ACHN (cell line): ENCODE results near the gene ZNF474.
A peak's percentile ranks its signal among the peaks of the same experiment; 100 is the strongest.

Experiments used
- DNase-seq: peaks from one replicate; pipeline ENCODE4 v3.0.0-alpha.2; 2015
- in situ Hi-C: cut with HindIII; loops from 2 replicates; pipeline ENCODE4 v1.10.0; 2017; ENCODE audit warnings: low sequenced_read_pairs, low pct_ligation_motif_present, low pct_unique_long_range_greater_than_20kb

The ZNF474 gene

DNA sequence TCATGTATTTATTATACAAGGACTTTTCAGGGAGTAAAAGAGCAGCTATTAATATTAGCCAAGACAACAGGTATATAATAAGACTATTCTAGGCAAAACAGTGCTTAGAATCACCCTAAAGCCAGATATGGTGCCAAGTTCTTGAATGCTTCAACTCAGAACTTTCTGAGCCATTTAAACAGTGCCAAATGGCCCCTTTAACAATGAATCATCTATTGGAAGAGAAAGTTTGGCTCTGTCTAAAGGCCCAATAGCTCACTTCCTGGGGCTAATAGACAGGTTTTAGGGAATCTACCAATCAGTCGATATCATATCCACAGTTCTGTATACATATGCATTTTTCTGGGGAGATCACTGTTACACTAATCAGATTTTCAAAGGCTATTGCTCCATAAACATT is 42.9 kb downstream of the ZNF474 start:
- in situ Hi-C loops, result no loop called here
- DNase-seq, result no peak

DNA sequence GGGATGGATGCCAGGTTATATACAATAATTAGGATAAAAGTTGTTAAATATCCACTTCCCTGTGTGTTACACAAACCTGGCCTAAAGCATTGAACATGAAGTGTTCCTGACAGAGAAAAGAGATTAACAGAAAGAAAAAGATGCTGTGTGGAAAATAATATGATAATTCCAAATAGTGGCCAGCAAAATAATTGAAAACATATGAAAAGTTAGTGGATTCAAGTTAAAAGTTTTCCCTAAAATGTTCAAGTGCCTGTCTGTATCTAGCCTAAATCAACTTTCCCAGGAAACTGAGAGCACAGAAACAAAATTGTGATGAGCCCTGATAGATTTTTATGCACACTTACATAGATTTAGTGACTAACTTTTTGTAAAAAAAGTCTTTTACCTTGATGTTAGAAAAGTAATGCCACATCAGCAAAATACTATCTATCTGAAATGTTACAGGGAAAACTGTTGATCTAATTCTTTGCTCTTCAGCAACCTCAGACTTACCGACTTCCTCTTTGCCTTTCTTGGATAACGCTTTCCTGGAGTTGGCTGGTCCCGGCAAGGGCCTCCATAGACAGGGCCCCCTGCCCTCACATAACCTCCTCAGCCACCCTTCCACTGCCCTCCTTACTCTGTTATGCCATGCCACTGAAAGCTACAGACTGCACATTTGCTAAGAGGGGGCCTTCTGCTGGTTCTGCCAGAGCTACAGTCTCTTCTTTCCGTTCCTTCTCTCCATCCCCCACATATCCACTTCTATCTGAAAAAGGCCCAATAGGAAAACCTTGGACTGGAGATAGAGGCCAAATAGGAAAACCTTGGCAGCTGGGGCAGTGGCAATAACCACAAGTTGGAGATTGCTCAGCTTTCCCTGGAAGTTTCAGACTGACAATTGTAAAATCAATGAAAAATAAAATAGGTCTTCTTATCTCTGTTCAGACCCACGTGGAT is 44.4 kb downstream of the ZNF474 start:
- in situ Hi-C loops, result no loop called here
- no peak for DNase-seq

DNA sequence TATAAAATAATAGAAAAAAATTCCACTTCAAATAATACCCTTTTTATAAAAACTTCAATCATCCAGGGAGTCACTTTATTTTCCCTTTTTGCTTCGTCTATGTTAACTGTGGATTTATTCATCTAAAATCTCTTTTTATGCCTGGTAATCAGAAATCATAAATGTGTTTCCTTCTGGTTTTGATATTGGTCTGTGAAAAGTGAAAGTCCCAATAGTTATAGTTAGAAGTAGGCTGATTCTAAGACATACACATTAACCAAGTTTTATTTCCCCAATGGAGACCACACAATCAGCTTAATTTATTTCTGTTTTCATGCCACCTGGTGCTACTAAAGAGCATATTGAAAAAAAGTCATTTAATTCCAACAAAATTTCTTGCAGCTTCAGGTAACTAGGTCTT is 45.7 kb downstream of the ZNF474 start:
- DNase-seq, result no peak
- in situ Hi-C loops, result no loop called here

DNA sequence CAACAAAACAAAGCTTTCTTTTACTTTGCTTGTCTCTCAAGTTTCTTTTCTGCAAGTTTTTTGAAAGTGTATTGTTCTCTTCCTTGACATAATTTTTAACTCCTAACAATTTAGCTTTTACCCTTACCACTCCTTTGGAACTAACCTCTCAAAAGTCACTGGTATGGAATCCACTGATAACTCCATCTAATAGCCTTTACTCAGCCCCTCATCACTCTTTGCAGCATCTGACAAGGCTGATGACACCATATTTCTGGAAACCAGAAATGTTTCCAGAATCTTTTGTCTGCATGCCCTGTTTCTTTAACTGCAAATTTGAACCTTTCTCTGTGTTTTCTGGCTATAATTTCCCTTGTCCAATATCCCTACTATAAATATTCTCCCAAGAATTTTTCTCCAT is 46.5 kb downstream of the ZNF474 start:
- in situ Hi-C loops, result no loop called here

DNA sequence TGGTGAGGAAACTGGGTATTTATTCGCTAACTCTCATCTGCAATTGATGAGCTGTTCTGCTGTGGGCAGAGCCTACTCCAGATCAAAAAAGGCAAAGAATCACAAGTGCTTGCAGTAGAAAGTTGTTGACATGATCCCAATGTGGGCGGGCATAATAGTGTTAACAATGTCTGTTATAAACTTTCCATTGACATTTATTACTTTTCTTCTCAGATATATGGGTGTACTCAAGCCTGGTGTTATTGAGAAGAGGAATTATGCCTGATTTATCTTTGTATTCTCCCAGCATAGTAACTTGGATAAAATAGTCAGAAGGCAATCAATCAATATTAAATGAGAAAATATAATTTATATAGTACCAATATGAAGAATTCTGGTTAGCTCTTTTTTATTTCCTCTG is 47.8 kb downstream of the ZNF474 start:
- DNase-seq, result no peak
- in situ Hi-C loops, result no loop called here

More for the DNA sequence above, 46.5 kb downstream of the ZNF474 start:
- DNase-seq, result no peak

DNA sequence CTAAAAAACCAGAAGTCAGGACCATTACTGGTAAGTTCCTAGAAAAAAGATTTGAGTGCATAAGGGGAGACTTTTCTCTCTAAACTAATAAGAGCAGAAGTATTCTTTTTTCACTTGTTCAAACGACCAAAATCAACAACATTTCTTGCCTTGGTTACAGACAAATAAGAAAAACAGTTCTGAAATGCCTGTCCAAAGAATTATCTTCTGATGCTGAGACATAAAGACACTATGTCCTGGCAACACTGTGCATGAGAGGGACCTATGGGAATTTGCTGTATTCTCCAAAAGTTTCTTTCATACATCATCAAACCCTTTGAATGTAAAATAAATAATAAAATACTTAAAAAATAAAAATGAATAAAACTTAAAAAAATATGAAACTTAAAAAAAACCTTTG is 50.4 kb downstream of the ZNF474 start:
- in situ Hi-C loops, result no loop called here
- no peak for DNase-seq

DNA sequence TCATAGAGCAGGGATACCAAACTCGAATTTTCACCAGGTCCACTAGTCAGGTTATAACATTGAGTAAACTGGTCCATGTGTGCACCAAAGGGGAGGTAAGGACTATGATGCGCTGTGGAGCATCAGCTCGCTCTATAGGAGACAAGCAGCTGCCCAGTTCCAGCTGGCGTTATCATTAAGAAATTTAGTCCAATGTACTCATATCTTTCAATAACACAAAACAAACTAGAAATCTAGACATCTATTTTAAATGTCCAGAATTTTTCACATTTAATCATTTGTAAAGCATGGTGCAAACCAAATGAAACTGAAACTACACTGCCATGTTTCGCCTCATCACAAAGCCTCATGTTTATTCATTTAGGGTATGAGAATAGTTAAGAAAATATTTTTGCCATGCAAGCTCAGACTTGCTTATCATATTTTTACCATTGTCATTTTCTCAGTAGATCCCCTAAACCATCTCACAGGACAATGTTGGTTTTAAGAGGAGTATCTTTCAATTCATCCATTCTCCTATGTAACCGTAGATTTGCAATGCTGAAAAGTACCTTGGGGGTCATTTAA is 50.9 kb downstream of the ZNF474 start:
- DNase-seq, result no peak
- in situ Hi-C loops, result no loop called here

DNA sequence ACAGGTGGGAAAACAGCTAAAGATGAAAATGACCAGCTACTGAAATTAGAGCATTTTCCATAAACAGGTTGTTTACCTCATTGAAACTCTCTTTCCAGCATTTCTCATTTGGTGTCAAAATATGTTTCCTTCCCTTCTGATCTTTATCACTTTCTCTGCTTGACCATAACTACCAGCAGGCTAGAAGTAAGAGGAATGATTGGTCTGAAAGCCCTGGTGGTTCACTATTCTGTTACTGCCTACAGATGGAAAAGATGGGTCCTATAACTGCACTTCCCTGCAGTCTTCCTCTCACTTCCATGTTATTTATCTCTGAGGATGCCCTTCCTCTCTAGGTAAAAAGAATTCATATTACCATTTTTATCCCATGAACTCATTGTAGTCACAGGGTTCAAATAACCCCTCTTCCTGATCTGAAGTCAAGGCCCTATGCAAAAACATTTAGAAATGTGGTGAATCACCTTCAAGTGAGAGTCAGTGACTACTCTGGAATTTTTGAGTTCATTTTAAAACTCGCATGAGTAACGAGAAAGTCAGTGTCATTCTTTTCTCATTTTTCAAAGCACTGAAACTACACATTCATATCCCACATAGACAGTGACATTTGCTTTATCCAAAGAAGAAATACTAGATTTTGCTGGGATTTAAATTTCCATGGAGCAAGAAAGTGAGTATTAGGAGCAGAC is 51.7 kb downstream of the ZNF474 start:
- peak; percentile 81 for DNase-seq
- in situ Hi-C loops, result no loop called here

DNA sequence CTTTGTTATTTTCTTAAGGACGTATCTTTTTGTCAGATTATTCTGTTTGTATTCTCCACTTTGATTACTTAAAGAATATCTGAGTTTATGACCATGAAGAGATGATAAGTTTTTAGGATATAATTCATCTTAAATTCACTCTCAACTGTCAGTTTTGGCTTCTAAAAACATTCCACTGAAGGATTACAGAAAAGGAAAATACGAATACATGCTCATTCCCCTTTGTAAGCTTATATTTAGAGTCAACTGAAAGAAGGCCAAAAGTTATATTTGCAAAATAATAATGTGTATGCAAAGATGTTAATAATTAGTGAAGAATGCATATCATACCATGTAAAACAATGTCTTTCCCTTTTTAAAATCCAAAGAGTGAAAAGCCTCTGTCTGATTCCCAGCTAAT is 52.5 kb downstream of the ZNF474 start:
- in situ Hi-C loops, result no loop called here

DNA sequence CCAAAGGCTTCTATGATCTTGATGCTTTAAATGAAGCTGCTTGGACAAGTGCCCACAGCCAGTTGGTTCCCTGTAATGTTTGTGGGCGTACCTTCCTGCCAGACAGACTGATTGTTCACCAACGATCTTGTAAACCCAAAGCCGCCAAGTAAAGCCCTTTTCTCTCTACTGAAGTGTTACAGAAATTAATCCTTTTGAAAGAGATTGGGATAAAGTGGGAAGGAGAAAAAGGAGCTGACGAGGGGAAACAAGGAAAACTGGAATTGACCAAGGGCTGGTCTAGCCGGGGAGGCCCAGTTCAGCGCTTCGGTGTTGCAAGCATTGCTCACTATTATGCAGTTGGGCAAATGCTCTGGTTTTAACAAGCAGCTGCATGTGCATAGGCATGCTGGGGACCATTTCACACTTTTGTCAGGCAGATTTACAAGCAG is 53.2 kb downstream of the ZNF474 start:
- DNase-seq, result peak; percentile 80
- in situ Hi-C loops, result no loop called here

More for the DNA sequence above, 52.5 kb downstream of the ZNF474 start:
- no peak for DNase-seq

DNA sequence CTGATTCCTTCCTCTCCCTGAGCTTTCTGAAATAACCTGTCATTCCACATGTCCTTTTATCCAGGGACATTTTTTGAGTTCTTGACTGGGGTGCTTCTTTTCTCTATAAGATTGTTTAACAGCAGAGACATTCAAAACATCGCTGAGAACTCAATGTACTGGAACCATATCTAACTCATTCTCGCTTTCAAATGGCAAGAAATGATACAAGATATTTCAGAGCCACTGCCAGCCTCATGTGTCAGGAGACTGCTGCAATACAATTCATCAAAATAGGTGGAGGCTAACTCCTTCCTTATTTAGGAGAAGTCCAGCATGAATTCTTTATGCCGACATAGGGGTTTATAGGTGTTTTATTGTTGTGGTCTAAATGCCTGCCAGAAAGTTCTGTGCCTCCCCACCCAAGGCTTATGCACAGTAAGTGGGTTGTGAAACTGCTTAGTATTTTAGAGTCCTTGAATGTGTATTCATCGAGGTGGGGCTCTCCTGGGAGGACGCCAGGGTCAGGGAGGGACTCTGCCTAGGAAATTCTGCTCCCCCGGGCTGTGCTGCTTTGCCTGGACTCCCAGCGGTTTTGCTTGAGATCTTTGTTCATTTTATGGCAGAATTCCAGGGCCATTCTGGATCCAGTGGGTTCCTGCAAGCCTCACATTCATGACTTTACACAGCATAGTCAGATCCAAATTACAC is 53.9 kb downstream of the ZNF474 start:
- DNase-seq, result peak; percentile 51
- in situ Hi-C loops, result no loop called here

DNA sequence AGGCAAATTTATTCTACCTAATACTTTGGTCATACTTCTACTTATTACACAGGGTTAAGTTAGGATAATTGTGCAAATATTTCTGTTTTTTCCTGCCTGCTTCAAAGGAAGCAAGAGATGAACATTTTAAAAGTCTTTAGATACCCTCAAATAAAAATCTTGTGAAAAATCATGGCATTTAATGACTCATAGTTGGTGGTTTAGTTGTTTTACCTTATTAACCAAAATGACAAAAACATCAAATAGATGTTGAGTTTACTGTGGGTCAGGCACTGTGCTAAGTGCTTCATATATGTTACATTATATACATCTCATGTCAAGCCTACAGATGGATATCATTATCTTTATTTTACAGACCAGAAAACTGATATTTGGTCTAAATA is 54.4 kb downstream of the ZNF474 start:
- in situ Hi-C loops, result no loop called here

DNA sequence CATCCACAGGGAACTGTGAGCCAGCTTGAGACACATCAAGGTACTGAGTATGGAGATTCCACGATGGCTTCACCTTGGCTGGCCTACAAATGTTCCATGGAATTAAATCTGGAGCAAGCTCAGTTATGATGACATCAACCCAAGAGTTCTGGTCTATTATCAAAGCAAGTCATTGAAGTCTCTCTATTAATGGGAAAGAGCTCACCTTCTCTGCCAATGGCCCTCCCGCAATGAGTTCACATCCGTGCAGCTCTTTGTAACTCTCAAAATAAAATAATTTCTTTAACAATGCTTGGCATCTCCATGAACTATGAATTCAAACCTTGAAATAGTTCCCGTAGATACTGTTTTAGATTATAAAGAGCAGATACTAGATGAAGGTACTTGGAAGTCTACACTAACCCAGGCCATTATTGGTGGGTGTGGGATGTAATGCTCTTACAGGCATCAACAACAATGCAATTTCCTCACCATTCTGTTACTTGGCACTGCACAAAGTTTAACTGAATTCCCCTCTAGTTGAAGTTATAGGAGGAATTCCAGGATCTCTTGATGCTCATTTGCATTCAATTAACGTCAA is 55.4 kb downstream of the ZNF474 start:
- in situ Hi-C loops, result no loop called here
- no peak for DNase-seq

More for the DNA sequence above, 54.4 kb downstream of the ZNF474 start:
- DNase-seq, result no peak

DNA sequence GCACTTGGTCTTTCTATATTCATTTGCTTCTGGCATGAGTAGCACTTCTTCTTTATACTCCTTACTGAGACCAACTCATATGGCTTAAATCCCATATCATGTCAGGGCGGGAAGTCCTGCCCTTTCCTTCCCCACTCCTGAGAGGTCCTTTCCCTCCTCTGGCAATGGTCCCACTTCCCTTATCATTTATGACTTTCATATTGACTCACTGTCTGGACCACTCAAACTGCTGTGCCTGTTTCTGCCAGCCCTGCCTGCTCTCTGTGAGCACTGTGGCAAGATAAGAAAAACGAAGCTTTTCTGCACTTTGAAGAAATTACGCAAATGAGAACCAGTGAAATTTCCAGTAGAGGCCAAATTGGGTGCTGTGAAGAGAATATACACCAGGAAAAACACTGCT is 58.1 kb downstream of the ZNF474 start:
- in situ Hi-C loops, result no loop called here
- no peak for DNase-seq

DNA sequence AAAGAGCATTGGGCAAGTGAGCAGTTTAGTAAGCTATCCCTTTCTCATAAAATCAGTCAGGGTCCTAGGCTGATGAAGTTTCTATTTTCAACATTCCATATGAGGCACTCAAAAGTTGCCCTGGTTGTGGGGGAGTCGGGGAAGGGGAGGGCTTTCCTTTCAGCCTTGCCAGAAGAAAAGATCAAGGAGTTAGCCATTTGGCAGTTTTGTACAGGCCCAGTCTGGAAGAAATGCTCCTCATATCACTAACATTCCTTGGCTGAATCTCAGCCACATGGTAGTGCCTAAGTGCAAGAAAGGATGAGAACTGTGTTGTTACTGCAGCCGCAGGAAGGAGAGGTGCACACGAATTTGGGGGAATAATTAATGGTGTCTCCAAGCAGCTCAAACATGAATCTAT is 60.8 kb downstream of the ZNF474 start:
- DNase-seq, result no peak
- in situ Hi-C loops, result no loop called here

DNA sequence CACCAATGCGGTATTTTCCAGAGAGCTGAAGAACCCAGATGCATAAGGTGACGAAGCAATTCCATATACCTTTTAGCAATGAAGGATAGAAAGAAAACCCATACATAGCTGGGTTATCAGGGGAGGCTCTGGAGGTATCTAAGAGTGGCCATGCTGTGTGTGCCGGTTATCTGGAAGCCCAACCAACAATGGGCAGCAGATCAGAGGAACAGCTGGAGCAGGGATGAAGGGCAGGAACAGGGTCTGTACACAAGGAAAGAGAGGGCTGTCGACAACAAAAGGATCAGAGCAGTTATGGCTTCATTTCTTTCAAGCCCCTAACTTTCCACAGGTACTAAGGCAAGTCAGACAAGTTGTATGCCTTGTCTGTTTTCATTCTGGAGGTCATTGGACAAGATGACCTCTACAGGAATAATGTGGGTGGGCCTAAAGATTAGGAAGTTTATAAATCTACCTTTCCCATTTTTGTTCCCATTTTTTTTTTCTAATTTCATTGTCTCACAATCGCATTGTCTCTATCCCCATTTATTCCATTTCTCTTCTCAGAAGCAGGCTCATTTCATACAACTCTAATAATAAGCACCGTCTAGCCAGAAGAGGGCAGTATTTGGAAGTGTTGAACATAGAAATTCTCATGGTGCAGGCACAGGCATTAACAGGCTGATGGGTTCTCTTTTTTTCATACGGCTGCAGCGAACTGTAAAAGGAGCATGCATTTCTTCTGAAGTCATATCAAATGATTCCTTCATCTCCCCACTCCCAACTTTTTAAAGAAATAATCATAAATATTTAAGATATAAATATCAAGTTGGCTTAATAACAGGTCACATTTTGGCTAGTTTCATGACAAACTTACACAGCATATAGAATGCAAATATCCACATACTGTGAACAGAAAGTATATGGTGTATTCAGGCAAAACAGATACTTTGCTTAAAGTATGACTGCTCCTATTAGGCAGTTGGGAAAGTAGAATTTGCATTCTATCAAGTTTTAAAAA is 63.5 kb downstream of the ZNF474 start:
- DNase-seq, result peak; percentile 60
- in situ Hi-C loops, result no loop called here

DNA sequence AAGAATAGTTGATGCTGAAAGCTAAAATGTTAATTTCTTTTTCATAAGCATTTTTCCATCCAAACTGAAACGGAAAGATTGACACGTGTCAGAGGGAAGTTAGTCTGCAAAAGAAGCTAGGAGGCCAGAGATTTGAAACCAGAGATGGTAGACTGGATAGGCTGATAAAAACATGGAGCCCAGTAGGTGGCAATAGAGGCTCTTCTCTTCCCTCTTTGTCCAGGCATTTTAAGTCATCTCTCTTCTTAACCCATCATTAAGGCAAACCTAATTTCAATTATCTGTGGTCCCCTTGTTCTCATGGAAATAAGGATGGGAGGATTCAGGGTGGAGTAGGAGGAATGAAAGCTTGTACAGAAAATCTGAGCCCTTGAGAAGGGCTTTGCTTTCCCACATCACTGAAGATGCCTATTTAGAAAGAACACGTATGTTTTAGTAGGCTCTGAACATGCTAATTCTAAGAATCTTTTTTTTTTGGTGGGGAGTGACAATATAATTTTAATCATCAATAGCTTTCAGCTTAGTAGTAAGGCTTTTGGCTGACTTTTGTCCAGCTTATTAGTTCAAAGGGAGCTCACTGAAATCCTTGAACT is 66.6 kb downstream of the ZNF474 start:
- peak; percentile 47 for DNase-seq
- in situ Hi-C loops, result no loop called here
